ENCODE measurements around the gene PAPPA2.

DNA sequence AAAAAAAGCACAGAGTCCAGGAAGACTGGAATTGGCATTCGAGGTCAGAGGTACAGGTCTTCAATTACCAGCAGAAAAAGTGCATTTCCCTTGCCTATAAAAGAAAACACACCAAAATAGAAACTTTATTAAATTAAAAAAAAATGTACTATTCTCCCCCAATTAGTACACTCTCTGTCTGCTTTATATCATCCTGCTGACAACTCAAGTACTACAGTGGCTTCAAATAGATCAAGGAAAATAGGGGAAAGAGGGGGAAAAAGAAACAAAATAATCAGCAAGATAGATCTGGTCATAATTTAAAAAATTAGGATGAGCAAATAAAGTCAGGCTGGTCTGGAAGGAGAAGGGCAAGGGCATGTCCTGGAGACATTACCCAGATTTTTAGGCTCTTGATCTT, 315.1 kb downstream of the PAPPA2 start:
- no peak for TF ChIP-seq EZH2 (IDR thresholded peaks at IDR 0.05; ENCODE audit: borderline replicate concordance, low read depth, low read length, poor library complexity, severe bottlenecking)
- TF ChIP-seq, protein P1, sequence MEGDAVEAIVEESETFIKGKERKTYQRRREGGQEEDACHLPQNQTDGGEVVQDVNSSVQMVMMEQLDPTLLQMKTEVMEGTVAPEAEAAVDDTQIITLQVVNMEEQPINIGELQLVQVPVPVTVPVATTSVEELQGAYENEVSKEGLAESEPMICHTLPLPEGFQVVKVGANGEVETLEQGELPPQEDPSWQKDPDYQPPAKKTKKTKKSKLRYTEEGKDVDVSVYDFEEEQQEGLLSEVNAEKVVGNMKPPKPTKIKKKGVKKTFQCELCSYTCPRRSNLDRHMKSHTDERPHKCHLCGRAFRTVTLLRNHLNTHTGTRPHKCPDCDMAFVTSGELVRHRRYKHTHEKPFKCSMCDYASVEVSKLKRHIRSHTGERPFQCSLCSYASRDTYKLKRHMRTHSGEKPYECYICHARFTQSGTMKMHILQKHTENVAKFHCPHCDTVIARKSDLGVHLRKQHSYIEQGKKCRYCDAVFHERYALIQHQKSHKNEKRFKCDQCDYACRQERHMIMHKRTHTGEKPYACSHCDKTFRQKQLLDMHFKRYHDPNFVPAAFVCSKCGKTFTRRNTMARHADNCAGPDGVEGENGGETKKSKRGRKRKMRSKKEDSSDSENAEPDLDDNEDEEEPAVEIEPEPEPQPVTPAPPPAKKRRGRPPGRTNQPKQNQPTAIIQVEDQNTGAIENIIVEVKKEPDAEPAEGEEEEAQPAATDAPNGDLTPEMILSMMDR (conservative IDR thresholded peaks at IDR 0.05; ENCODE audit: low read depth, low read length): no peak
